ENCODE results near the gene SLC29A1.
A peak's percentile ranks its signal among the peaks of the same experiment; 100 is the strongest.
"Not testable (repeated sequence)": the region's sequence is repeated elsewhere in the genome, so short reads cannot be mapped to it uniquely, and the experiment has no call there.

The SLC29A1 gene

DNA sequence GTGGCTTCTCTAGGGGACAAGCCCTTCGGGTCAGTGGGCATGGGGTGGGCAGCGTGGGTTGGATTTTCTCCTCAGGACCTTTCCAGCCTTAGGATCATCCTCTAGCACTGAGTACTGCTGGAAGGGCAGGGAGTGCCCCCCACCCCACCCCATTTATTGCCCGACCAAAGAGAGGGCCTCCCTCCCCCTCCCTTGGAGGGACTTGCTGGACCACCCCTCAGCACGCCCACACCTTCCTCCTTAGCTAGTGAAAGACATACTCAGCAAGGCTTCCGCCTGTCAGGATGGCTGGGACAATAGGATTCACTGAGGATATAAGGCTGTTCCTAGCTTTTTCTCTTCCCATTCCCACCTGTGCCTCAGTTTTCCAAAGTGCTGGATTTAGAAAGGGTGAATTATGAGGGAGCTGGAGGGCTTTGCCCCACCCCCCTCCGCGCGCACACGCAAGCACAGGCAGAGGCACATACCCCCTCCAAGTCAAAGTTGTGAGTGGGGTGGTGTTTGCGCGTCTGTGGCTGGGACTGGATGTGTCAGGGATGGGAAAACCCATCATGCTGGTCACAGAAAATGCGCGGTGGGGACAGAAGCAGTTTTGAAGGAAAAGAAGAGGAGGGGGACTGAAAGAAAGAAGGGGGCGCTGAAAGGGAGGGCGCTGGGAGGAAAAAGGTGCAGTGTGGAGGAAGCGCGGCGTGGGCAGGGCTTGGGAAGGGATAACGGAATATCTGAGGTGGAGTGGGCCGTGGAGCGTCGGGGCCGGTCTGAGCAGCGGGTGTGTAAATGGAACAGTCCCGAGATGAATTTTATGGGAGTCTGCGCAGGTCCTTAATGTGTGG lies 693 bp upstream of the SLC29A1 start:
- DNase-seq (ENCODE audit: low spot score), result peak; percentile 39

DNA sequence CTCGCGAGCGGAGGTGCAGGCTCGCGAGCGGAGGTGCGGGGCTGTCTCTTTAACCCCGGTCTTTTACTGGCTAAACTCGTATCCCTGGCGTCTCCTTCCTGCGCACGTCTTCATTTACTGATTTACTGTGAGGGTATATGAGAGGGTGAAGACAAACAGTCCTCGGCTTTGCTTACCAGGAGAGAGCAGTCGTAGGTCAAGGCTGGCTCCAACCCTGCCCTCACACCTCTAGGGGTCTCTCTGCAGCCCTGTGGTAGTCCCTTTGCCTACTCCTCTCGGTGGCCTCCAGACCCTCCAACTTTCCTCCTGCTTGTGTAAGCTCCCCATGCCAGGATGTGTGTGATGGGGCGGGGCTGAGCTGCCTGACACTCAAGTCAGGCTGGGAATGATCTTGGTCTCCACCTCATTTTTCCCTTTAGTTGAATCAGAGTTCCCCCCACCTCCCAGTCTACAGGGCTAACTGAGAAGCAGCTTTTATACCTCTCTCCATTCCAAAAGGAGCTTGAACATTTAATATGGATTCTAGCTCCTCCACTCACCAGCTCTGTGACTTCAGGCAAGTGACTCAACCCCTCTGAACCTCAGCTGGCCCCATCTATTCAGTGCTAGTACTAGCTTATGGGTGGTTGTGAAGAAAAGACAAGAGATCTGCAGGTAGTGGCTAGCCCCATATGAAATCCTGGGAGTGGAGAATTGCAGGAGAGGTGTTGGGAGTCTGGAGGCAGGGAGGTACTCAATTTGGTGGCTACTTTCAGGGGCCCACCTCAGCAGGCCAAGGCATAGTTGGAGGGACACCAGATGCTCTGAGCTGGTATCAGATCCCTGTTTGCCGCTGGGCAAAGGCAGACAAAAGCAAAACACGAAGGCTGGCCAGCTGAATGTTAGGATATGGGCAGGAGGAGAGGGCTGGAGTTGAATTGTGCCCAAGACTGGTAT lies 902 bp downstream of the SLC29A1 start:
- DNase-seq (ENCODE audit: low spot score), result peak; percentile 37

DNA sequence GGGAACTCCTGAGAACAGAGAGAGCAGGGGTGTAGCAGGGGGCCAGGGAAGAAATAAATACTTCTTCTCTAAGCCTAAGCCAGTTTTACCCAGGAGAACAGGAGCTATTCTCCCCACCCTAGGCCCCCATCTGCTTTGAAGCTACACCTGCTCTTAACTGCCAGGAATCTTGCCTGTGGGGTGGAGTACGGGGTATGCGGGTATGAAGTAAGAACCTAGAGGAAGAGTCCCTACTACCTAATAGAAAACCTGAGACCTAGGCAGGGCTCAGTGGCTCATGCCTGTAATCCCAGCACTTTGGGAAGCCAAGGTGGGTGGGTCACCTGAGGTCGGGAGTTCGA lies 1.5 kb downstream of the SLC29A1 start:
- no peak for DNase-seq (ENCODE audit: low spot score)

DNA sequence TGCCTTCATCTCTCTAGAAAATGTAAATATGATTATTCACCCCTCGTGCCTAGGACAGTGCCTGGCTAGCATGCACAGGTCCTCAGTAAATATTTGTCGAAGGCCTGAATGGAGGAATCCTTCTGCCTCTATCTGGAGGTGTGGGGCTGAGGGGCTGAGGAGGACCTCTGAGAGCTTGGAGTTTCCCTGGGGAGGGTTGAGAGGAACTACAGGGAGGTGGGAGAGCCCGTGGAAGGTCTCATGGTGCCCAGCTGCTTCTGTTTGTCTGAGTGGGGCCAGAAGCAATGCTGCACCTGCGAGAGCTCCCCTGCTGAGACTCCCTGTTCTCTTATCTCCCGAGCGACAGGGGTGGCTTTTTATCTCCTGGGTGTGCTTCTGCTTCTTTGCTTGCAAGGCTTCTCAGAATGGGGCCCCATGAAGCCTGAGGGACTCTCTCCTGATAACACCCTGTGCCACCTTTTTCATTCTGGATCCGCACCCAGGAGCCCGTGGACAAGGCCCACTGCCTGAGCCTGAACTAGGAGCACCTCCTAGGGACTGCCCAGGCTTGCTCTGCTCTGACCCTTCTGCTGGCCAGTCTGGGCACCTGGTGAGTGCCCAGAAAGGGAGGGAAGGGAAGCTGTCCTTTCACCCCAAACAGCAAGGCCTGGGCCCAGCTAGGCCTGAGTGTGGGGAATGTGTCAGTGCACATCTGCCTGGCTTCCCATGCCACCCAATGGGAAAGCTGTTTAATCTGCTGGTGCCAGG lies 2.4 kb downstream of the SLC29A1 start:
- DNase-seq (ENCODE audit: low spot score), result no peak

DNA sequence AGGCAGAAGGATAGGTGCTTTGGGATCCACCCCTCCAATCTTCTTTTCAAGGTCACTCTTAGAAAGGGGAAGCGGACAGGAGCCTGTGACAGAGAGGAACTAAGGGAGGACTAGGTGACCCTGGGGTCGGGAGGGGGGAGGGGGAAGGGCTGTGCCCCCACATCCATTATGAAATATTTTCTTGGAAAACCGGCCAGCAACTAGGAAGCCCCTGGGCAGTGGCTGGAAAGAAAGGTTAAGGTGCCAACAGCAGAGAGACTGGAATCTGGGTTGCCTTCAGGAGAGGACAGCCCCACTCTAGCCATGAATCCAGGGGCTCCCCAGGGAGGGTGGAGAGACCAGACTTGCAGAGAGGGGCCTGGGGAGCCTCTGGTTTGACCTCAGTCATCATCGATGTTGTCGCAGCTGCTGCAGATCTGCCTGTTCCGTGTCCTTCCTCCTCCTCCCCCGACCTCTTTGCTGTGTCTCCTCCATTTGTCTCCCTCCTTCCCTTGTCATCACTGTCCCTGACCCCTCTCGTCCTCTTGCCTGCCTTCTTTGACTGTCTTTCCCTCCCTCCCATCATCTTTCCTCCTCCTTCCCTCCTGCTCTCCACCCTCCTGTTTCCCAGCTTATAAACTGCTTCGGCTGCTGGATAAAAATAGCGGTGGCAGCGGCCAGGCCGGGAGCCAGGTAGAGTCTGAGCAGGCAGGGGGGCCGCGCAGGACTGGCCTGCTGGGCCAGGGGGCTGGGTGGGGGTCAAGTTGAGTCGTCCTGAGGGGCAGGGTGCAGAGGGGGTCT lies 3.2 kb downstream of the SLC29A1 start:
- DNase-seq (ENCODE audit: low spot score), result no peak

DNA sequence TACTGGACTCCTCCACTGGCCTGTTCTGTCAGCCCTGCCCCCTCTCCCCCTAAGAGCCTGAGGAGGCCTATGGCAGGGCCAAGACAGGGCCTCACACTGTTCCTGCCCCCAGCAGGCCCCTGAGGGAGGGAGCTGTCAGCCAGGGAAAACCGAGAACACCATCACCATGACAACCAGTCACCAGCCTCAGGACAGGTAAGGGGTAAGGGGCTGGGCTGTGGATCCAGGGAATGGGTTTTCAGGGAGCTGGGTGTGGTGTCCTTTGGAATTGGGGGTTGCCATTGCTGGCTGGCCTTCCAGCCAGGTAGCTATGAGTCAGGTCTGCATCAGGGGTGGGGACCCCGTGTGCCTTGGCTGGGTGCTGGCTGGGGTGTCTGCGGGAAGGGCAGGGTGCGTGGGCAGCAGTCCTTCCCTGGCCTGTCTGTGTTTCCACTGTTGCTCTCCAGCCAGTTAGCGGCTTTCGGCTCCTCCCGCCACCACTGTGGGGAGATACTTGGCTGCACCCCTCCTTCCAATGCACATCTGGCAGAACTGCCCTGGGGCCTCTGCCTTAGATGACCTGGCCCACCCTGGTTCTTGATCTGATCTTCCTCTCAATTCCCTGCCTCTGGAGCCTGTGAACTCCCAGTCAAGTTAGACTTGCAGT lies 3.9 kb downstream of the SLC29A1 start:
- no peak for DNase-seq (ENCODE audit: low spot score)

DNA sequence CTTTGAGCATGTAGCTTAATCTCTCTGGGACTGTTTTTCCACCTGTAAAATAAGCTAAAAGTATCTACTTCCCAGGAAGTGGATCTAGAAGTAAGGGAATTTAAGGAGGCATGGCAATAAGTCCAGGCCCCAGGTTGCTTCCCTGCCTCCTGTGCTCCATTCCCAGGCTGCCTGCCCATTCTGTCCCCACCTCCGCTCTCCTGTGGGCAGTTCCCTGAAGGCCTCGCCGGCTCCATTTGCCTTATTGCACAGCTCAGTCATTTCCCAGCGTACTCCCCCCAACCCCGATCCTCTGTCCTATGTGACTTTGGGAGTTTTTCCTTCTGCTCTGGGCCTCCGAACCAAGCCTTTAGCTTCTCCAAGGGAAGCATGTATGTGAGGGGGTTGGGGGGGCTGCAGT lies 4.6 kb downstream of the SLC29A1 start:
- DNase-seq (ENCODE audit: low spot score), result no peak

DNA sequence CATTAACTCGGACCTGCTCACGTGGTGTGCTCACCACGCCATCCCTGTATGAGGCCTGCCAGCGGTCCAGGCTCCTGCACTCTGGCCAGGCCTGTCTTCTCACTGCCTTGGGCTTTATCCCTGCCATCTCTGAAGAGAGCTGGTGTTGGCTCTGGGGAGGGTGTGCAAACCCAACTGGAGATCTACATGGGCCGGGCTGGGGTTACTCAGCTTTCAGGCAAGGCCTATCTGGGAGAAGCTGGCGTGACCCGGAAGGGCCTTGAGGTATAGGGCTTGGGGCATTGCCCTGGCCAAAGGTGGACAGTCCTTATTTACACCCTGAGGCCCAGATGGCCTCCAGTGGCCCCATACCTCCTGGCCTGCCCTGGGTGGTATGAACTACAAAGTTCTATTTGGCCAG lies 5.0 kb downstream of the SLC29A1 start:
- no peak for DNase-seq (ENCODE audit: low spot score)

DNA sequence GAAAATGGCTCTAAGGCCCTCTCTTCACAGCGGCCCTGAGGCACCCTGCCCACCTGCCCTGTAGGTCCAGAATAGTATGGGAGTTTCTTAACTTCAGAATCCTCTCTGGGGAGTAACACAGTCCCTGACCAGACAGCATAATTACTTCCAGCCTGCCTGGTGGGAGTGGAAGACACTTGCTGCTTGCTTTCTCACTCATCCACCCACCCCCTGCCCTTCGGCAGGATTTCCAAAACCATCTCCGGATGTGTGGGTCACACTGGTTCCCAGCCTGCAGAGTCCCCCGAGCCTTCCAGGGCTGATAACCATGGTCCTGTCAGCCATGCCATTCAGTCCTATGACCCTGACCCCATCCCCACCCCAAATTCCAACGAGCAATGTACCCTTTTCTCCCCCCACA lies 5.4 kb downstream of the SLC29A1 start:
- DNase-seq (ENCODE audit: low spot score), result no peak

DNA sequence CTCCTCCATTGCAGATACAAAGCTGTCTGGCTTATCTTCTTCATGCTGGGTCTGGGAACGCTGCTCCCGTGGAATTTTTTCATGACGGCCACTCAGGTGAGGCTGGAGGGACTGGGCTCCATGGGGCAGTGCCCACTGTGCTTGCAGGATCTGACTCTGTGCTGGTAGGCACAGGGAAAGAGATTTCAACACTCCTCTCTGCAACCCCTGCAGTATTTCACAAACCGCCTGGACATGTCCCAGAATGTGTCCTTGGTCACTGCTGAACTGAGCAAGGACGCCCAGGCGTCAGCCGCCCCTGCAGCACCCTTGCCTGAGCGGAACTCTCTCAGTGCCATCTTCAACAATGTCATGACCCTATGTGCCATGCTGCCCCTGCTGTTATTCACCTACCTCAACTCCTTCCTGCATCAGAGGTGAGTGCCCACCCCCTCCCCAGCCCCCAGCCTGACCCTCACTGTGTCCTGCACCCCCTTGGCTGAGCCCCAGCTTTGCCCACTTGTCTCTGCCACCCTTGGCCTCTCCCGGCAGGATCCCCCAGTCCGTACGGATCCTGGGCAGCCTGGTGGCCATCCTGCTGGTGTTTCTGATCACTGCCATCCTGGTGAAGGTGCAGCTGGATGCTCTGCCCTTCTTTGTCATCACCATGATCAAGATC lies 6.1 kb downstream of the SLC29A1 start:
- no peak for DNase-seq (ENCODE audit: low spot score)

DNA sequence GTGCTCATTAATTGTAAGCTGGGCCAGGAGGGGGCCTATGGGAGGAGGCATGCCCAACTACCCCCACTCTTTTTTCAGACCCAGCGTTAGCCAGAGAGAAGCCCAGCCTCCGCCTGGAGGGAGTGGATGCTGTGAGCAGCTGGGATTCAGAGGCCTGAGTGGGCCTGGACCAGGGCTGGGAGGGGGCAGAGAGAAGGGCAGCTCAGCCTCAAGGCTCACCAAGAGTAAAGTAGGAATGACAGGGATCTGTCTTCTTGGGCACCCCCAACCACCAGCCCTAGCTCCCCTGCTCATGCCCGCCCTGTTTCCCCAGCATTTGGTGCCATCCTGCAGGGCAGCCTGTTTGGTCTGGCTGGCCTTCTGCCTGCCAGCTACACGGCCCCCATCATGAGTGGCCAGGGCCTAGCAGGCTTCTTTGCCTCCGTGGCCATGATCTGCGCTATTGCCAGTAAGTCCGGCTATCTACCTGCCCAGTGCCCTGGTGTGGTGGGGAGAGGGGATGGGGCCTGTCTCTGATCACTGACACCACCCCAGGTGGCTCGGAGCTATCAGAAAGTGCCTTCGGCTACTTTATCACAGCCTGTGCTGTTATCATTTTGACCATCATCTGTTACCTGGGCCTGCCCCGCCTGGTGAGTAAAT lies 6.8 kb downstream of the SLC29A1 start:
- DNase-seq (ENCODE audit: low spot score), result no peak

DNA sequence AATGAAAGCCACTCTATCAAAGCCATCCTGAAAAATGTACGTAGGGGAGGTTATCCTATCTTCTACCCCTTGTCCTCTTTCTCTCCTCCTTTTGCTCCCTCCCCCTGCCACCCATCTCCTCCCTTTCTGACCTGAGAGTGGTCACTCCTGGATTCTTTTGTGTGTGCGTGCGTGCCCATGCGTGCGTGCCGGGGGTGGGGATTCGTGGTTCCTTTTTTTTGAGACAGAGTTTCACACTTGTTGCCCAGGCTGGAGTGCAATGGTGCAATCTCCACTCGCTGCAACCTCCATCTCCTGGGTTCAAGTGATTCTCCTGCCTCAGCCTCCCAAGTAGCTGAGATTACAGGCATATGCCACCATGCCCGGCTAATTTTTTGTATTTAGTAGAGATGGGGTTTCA lies 8.0 kb downstream of the SLC29A1 start:
- DNase-seq (ENCODE audit: low spot score), result not testable (repeated sequence)

DNA sequence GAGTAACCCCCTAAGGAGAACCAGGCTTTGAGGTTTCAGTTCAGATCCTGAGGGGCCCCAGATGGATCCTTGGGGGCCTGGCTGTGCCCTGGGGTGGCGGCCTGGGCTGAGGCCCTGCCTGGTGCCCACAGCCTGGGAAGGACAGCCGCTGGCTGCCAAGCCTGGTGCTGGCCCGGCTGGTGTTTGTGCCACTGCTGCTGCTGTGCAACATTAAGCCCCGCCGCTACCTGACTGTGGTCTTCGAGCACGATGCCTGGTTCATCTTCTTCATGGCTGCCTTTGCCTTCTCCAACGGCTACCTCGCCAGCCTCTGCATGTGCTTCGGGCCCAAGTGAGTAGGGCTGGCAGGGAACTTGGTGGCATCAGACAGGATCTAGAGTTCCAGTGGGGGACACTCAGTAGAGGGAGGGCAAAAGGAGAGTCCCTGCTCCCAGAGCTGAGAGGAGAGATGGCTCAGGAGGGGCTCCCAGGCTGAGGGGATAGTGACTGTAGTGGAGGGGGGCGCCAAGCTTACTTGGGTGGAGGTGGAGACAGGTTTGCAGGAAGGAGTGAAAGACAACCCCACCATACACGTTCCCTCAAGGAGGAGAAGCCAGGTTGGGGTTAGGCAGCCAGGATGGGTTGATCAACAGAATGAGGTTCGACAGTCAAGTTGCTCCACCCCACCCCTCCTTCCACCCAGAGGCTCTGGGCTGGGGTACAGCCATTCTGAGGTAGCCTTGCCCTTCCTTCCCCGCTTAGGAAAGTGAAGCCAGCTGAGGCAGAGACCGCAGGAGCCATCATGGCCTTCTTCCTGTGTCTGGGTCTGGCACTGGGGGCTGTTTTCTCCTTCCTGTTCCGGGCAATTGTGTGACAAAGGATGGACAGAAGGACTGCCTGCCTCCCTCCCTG lies 9.5 kb downstream of the SLC29A1 start:
- no peak for DNase-seq (ENCODE audit: low spot score)

DNA sequence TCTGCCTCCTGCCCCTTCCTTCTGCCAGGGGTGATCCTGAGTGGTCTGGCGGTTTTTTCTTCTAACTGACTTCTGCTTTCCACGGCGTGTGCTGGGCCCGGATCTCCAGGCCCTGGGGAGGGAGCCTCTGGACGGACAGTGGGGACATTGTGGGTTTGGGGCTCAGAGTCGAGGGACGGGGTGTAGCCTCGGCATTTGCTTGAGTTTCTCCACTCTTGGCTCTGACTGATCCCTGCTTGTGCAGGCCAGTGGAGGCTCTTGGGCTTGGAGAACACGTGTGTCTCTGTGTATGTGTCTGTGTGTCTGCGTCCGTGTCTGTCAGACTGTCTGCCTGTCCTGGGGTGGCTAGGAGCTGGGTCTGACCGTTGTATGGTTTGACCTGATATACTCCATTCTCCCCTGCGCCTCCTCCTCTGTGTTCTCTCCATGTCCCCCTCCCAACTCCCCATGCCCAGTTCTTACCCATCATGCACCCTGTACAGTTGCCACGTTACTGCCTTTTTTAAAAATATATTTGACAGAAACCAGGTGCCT lies 10.2 kb downstream of the SLC29A1 start:
- DNase-seq (ENCODE audit: low spot score), result no peak

DNA sequence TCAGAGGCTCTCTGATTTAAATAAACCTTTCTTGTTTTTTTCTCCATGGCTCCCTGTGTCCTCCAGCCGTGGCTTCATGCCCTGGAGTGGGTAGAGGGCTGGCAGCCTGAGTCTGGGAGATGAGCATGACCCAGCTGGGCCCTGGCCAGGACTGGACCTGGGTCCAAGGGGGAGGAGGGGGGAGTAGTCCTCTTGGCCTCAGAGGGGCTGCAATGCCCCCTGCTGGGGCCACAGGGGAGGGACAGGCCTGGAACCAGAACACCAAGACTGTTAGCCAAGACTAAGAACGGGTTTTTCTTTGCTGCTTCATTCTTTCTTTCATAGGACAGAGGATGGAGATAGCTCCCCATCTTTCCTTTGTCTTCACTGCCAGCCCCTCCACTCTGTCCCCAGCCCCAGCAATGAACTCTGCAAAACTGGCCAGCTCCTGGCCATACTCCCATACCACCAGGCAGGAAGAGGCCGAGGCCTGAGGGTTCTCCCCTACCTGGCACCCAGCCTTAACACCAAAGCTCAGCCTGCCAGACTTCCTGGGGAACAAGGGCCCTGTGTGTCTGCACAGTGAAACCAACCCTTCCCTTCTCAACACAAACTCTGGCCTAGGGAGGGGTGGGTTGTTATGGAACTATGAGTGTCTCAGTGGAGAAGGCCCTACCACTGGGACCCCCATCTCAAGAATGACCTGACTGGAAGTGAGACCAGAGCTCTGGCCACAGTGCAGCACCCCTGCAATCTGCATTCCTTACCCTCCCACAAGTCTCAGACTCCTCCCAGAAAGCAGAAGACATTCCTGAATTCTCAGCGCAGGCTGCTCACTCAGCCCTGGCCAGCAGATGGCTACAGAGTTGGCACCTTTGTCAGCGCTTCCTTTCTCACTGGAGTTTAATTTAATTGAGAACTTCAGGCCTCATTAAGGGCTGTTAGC lies 11.0 kb downstream of the SLC29A1 start:
- DNase-seq (ENCODE audit: low spot score), result peak; percentile 54

DNA sequence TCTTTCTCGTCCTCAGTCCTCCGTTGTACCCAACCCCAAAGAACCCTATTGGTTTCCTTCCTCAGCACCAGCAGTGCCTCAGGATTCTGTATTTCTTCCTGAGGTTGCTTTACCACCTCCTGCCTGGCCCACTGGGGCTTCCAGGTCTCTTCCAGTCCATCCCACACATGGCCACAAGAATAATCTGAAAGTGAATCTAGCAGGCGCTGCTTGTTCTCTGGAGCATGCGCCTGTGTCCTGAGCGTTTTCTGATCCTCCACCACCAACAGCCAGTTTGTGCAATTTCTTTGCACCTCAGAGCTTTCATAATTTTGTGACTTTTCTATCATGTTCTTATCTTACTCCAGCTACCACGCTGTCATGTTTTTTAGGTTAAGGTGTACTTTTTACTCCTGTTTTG lies 11.9 kb downstream of the SLC29A1 start:
- no peak for DNase-seq (ENCODE audit: low spot score)

DNA sequence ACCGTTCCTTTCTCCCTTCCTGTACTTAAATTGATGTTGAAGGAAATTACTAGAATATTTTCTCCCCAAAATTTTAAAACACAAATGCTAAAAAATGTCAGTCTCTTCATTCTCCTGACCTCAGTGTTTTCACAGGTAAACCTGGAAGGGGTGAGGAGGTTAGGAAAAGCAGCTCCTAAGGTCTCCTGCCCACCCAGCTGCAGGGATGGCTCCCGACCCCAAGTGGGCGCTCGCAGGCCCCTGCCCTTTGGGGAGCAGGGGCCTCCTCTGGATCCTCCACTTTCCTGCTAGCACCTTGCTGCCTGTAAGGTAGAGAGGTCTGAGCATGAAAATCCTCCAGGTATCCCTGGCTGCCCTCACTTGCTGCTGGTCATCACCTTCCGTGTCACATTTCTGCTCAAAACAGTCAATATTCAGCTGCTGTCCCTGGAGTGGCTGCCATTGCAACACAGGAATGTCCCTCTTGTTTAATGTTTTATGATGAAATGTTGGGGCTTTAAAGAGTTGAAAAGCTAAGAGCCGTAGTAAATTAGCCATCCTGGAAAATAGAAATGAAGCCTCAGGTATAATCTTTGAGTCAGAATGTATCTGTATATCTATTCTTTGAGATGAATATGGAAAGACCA lies 12.6 kb downstream of the SLC29A1 start:
- DNase-seq (ENCODE audit: low spot score), result no peak
